HepG2 (cell line): ENCODE data around the gene ELL. TPM values are rescaled to one million over a fixed set of nuclear protein-coding genes. Genes with fewer than 3 reads are reported as not detected.

Source experiments
- FOXJ3 ChIP-seq: sonication (generic); formaldehyde crosslinking; IDR thresholded peaks from 2 replicates; pipeline ENCODE4 v1.4.0; 2020; ENCODE audit warnings: missing genetic modification reagents, mild to moderate bottlenecking, borderline replicate concordance
- IRX3 ChIP-seq: sonication (generic); formaldehyde crosslinking; IDR thresholded peaks from 2 replicates; pipeline ENCODE4 v1.8.1; 2023; ENCODE audit warnings: mild to moderate bottlenecking, low read depth, missing genetic modification reagents, borderline replicate concordance
- MAFF ChIP-seq: IDR thresholded peaks from 2 replicates; pipeline ENCODE4 v1.6.1; 2011; ENCODE audit warnings: low read depth, low read length, improper control_type of control experiment
- MAFG ChIP-seq: sonication (generic); formaldehyde crosslinking; IDR thresholded peaks from 2 replicates; pipeline ENCODE4 v1.5.1; 2020; ENCODE audit warnings: mild to moderate bottlenecking, missing genetic modification reagents
- NR2F6 ChIP-seq, 2 experiments: IDR thresholded peaks; 2 replicates each; pipeline ENCODE4 v1.6.1; 2016; ENCODE audit warnings: antibody characterized with exemption in 1 of 2, mild to moderate bottlenecking in 1 of 2
- PATZ1 ChIP-seq: sonication (generic); formaldehyde crosslinking; IDR thresholded peaks from 2 replicates; pipeline ENCODE4 v1.4.0; 2020; ENCODE audit warnings: missing genetic modification reagents
- POGK ChIP-seq: sonication (generic); formaldehyde crosslinking; conservative IDR thresholded peaks from 2 replicates; pipeline ENCODE4 v1.8.0; 2022; ENCODE audit warnings: mild to moderate bottlenecking, moderate library complexity, missing genetic modification reagents
- STAG1 ChIP-seq: sonication (generic); formaldehyde crosslinking; IDR thresholded peaks from 2 replicates; pipeline ENCODE4 v1.4.0; 2020; ENCODE audit warnings: missing genetic modification reagents
- STAT6 ChIP-seq: sonication (generic); formaldehyde crosslinking; IDR thresholded peaks from 2 replicates; pipeline ENCODE4 v1.4.0; 2020; ENCODE audit warnings: missing genetic modification reagents, mild to moderate bottlenecking, borderline replicate concordance
- TSC22D2 ChIP-seq: sonication (generic); formaldehyde crosslinking; IDR thresholded peaks from 2 replicates; pipeline ENCODE4 v1.5.1; 2020; ENCODE audit warnings: missing genetic modification reagents, mild to moderate bottlenecking, borderline replicate concordance
- ZBTB46 ChIP-seq: sonication (generic); formaldehyde crosslinking; IDR thresholded peaks from 2 replicates; pipeline ENCODE4 v1.4.0; 2020; ENCODE audit warnings: mild to moderate bottlenecking, missing genetic modification reagents, borderline replicate concordance
- ZBTB49 ChIP-seq: sonication (generic); formaldehyde crosslinking; IDR thresholded peaks from 2 replicates; pipeline ENCODE4 v1.4.0; 2020; ENCODE audit warnings: missing genetic modification reagents, borderline replicate concordance
- ZKSCAN1 ChIP-seq: fragments of 150-350 bp; IDR thresholded peaks from 2 replicates; pipeline ENCODE4 v1.6.1; 2014; ENCODE audit warnings: low read length
- ZNF639 ChIP-seq: conservative IDR thresholded peaks from 2 replicates; pipeline ENCODE4 v1.6.1; 2018; ENCODE audit warnings: missing genetic modification reagents
- ZNF670 ChIP-seq: sonication (generic); formaldehyde crosslinking; IDR thresholded peaks from 2 replicates; pipeline ENCODE4 v1.8.0; 2022; ENCODE audit warnings: mild to moderate bottlenecking, missing genetic modification reagents, borderline replicate concordance
- ZNF703 ChIP-seq: sonication (generic); formaldehyde crosslinking; IDR thresholded peaks from 2 replicates; pipeline ENCODE4 v1.5.1; 2020; ENCODE audit warnings: missing genetic modification reagents, mild to moderate bottlenecking, moderate library complexity, borderline replicate concordance
- ZNF83 ChIP-seq: sonication (generic); formaldehyde crosslinking; IDR thresholded peaks from 2 replicates; pipeline ENCODE4 v1.4.0; 2020; ENCODE audit warnings: missing genetic modification reagents, mild to moderate bottlenecking, borderline replicate concordance
- polyA plus RNA-seq, 8 experiments: library from polyadenylated mRNA; depleted of rRNA in 3 of 8; stranded (reverse) in 7 of 8; unstranded in 1 of 8; fragments of >200 nt; fragmentation: Illumina TruSeq in 4 of 8; extraction: Trizol in 4 of 8; gene quantifications; 2 replicates each; pipeline versions ENCODE4 v1.2.1 to v1.2.3, GENCODE V29; 2011 to 2016; ENCODE audit warnings: low read depth in 4 of 8, missing spikeins in 1 of 8, mixed read lengths in 1 of 8; ENCODE audit not compliant: insufficient read depth in 1 of 8
- total RNA-seq, 5 experiments: library from RNA; depleted of rRNA; stranded (reverse); fragments of >200 nt; fragmentation: Illumina TruSeq; extraction: Trizol; gene quantifications; 2 replicates each; pipeline ENCODE4 v1.2.3, GENCODE V29; 2016; ENCODE audit warnings: low read depth in 1 of 5

ELL gene
- total and polyA plus RNA-seq, 2 of the 13 experiments (the other 11 are each of a cell fraction or from before 2014, with no cell fraction given) = 3.7 to 5.4 TPM

- TF ChIP-seq POGK (CRISPR knock-in tag) = peak; percentile 41
- TF ChIP-seq NR2F6 (IDR thresholded peaks at IDR 0.05) = no peak
- TF ChIP-seq NR2F6 (CRISPR knock-in tag; IDR thresholded peaks at IDR 0.05) = no peak
- TF ChIP-seq ZNF639 (CRISPR knock-in tag) = no peak; the same call in 1 of the 2 replicates
- TF ChIP-seq ZNF670 (CRISPR knock-in tag) = no peak
- TF ChIP-seq ZBTB46 (CRISPR knock-in tag) = no peak
- TF ChIP-seq ZKSCAN1 = no peak
- no peak for TF ChIP-seq MAFF
- no peak for TF ChIP-seq MAFG (CRISPR knock-in tag)
- TF ChIP-seq STAG1 = peak; percentile 49
- 0 out of 2 replicates have a peak, but pooled peaks have one; percentile 44 for TF ChIP-seq IRX3 (CRISPR knock-in tag)
- TF ChIP-seq ZNF83 (CRISPR knock-in tag) = no peak
- no peak for TF ChIP-seq FOXJ3 (CRISPR knock-in tag)
- TF ChIP-seq ZNF703 (CRISPR knock-in tag) = no peak
- no peak for TF ChIP-seq ZBTB49 (CRISPR knock-in tag)
- TF ChIP-seq PATZ1 (CRISPR knock-in tag) = peak; percentile 76
- TF ChIP-seq STAT6 (CRISPR knock-in tag) = no peak
- no peak for TF ChIP-seq TSC22D2
Measured at GRCh38 chr19:18419195-18419698, 102.6 kb downstream of the ELL start, which contains the start of gene SSBP4 (continued).
